Stimulated activated CD8-positive, alpha-beta memory T cell treated with anti-CD3 and anti-CD28 coated beads, Interleukin-15, amount 100 ng/mL, for 4 hours (primary cell): ENCODE data around the gene EFCC1.

Experiments used
- DNase-seq, 2 donors: peaks; one replicate each; pipeline ENCODE4 v3.0.0-alpha.2; 2020; ENCODE audit warnings: low read depth in 2 of 2

The EFCC1 gene

DNA sequence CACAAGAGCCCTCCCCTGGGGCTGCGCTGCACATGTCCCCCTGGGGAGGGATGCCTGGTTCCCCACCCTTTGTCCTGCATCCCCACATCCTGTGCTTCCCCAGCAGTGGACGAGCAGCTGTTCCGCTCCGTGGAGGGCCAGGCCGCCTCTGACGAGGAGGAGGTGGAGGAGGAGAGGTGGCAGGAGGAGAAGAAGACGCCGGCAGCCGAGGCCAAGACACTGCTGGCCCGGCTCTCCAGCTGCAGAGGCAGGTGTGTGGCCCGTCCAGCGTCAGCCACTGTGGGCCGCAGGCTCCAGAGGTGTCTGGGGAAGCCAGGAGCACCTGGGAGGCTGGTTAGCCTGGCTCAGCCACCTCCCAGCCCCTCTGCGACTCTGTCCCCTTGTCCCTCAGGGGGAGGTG is 31.6 kb downstream of the EFCC1 start:
- DNase-seq = no peak

DNA sequence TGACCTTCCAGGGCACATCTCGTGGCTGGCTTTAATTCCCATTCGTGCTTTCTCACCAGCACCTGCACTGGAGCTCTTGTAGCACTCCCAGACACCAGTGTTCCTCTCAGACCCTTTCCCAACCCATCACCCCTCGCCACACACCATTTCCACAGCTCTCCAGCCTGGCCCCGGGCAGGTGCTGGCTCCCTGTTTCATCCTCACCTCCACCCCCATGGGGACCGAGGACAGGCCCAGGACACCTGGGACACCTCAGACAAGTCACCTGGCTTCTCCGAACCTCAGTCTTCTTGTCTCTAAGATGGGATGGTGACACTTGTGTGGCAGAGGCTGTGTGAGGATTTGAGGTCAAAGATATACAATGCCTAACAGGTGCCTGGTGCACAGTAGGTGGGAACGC is 32.0 kb downstream of the EFCC1 start:
- DNase-seq = no peak

DNA sequence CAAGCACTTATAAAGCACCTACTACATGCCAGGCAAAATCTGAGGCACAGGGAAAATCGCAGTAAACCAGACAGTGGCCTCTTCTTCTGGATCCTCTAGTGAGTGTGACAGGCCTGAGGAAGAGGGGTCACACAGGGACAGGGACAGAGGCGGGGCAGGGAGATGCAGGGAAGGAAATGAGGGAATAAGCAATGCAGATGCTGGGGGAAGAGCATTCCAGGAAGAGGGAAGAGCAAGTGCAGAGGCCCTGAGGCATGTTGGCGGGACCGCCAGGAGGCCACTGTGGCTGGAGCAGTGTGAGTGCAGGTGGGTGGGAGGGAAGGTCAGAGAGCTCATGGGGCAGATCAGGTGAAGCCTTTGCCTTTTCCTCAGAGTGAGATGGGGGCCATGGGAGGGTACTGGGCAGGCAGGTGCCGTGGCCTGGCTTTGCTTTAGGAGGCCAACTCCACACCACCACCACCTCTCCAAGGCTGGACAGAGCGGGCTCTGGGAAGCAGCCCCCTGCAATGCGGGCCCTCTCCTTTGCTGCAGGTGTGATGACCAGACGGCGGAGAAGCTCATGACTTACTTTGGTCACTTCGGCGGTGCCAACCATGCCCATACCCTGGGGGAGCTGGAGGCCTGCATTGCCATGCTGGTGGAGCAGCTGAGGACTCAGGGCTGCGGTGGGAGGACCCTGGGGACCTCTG is 32.7 kb downstream of the EFCC1 start:
- DNase-seq = no peak

DNA sequence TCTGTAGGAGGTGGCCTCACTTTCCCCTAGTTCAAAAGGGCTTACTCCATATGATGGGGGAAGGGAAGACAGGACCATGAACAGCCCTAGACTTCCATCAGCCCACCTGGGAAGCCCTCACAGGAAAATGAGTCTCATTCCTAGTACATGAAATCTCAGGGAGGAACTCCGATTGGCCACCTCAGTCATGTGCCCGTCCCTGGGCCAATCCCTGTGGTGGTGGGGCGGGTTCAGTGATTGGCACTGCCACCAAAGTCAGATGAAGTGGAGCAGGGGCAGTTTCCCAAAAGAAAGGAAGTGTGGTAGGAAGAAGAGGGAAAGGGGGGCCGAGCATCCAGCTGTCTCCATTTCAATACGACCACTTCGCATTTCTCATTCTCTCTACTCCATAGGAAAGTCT is 33.5 kb downstream of the EFCC1 start:
- no peak for DNase-seq

DNA sequence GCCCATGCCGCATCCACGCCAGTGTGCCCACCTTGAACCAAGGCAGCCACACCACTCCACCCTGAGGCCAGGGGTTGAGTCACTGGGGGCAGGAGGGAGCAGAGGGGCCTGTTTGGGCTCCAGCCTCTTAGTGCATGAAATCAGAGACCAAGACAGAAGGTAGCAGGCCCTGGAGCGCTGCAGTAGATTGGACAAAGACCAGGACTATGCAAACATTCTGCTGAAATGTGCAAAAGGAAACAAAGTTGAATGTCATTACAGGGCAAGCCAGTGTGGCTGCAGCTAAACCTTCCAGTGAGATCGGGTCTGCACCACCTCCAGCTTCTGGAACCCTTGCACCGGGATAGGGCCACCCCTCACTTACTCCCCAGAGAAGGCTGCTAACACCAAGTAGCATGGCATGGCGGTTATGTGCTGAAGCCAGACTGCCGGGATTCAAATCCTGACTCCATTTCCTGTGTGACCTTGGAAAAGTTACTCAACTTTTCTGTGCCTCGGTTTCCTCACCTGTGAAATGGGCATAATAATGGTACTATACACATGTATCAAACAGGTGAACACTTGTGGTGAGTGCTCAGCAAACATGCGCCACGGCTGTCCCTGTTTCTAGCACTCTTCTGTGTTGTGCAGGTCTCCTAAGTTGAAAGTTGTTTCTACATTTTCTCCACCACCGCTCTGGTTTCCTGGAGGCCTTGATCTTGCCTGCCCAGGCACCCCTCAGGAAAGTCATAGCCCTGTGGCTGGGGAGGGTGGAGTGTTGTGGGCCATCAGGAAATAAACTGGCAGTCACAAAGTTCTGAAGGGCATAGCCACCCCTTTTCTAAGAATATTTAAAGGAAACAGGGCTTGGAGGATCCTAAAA is 34.5 kb downstream of the EFCC1 start:
- no peak for DNase-seq

DNA sequence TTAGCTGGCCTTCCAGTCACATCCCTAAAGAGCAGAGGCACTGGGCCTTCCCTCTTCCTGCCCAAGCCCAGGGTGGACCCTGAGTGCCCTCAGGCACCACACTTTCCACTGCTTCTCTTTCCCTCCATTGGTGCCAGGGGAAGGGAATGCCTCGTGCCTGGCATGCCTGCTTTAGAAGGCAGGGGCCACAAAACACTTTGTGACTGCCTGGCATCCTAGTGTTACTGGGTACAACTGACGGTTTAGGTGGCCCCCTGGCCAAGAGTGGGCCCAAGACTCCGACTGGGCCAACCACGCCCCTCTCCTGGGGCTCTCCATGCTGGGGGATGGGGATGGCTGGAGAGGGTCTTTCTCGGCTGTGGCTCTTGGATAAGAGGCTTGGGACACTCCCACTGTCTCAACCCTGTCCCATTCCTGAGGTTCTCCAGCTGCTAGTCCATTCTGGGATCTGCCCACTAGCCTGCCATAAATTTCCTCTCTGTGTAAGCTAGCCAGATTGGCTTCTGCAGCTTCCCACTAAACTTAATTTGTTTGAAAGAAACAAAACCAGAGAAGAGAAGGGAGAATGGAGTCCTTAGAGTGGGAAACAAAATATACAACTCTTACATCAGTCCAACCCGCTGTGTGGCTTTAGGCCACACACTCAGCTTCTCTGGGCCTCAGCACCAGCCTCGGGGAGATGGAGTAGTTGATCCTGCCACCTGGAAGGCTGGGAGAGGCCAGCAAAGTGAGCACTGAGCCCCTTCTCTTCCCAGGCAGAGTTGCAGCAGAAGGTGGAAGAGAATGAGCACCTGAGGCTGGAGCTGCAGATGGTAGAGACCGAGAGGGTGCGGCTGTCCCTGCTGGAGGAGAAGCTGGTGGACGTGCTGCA is 35.4 kb downstream of the EFCC1 start:
- DNase-seq = no peak

DNA sequence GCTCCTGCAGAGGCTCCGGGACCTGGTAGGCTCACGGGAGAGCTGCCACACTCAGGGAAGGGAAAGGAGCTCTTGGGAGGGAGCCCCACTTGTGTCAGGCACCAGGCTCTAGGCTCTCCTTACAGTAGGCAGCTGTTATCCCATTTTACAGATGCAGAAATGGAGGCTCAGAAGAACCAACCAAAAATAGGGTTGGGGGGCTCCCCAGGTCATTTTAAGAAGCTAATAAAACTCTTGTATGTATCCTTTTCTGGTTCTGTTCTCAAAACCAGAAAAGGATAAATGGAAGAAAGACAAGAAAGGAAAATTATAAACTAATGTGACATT is 36.0 kb downstream of the EFCC1 start:
- no peak for DNase-seq

DNA sequence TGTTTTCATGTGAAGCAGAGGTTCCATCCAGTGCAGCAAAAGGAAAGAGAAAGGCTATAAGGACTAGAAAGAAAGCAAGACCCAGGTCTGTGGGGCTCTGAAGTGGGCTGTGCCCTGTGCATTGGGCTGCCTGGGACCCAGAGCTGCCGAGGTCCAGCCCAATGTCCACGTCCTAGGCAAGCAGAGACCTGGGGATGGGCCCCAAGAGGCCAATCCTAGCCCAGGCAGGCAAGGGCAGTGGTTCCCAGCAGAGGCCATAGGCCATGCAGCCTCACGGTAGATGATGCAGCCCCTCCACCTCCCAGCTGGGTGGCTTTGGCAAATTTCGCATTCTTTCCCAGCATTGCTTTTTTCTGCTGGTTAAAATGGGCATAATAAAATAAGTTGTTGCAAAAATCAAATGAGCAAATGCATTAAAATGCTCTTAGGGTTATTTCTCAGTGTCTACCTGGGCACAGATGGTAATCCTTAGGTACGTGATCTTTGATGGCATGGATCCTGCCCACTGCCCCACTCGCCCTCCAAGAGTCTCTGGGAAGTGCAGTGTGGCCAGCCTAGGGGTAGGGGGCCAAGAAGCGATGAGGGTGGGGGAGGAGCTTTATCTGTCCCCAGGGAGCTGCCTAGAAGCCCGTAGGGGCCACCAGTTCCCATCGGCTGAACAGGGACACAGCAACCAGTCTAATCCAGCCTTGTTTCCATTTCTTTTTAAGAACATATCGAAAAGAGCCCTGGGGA is 37.2 kb downstream of the EFCC1 start:
- DNase-seq = no peak

DNA sequence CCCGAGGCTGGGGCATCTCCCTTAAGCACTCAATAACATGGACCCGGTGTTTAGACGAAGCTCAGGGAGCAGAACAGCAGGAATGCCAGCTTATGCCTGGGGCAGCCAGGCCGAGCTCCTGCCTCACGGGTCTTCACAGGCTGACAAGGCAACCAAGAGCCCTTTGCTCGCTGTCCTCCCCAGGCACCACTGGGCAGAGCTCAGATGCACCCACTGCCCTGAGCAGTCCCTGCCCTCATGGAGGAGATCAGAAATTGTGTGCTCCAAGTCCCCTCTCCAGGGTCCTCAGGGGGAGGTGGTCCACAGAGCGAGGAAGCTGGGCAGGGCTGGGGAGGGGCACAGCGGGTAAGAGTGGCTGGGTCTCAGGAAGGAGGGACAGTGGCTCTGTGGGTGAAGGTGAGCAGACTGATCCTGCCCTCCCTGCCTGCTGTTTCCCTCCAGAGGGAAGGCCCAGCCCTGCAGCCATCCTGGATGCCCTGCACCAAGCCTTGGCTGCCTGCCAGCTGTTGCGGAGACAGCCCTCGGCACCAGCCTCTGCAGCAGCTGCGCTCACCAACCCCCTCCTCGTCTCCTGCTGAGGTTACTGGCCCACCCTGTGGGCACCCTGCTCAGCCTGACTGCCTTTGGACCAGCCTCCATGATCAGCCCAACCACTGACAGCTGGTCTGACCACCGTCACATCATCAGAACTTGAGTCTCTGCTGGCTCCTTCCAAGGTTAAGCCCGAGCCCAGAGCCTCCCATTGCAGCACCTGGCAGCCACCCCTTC is 38.4 kb downstream of the EFCC1 start:
- no peak for DNase-seq

DNA sequence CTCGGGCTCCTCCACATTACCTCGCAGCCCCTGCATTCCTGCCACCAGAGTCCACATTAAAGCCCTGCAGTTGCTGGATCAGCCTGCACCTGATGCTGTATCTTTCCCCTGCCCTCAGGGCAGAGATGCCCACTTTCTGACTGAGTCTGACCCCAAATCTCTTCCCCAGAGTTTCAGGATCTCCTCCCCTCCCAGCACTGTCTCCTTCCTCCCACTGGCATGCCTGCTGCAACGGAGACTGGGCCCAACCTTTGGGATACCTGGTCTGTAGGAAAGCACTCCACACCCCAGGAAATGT is 38.9 kb downstream of the EFCC1 start:
- no peak for DNase-seq

DNA sequence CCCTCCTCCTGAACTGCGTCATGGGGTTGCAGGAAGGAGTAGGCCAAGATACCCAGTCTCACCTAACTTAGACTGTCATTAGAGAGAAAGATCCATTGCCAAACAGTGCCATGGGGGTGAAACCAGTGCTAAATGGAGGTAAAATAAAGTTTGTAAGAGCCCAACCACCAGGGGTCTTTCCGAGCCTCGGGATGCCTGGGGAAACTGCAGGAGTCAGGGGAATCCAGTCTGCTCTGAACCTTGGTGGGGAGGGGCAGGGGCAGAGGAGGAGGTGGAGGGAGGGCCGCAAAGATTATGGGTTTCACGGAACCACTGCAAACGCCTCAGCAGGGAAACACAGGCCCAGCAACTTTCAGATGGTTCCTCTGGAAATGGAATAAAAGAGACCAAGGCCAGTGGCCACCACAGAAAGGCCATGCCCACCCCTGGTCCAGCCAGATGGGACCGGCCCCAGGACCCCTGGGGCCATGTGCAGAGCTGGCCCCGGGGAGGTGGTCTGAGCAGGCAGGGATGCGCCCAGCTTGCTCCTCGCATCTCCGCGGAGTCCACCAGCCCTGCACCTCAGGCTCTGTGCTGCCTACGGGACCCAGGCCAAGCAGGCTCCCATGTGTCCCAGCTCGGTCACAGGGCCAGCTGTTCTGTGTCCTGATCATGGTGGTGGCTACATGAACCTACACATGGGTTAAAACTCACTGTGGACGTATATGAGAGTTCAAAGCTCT is 39.6 kb downstream of the EFCC1 start:
- no peak for DNase-seq

DNA sequence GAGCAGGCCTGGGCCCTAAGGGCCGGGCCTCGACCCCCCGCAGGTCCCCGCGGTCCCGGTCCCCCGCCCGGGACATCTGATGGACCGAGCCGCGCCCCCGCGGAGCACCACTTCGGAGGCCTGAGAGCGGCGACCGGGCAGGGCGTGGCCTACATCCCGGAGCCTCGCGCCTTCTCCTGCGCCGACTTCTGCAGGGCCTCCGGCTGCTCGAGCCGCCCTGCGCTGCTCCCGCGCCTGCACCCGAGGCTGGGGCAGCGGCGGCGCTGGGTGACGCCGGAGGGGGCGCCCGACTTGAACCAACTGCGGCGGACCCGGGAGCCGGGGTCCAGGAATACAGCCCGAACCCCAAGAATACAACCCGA is 44.6 kb downstream of the EFCC1 start:
- DNase-seq = peak in 1 of 2 donors; percentile 23

DNA sequence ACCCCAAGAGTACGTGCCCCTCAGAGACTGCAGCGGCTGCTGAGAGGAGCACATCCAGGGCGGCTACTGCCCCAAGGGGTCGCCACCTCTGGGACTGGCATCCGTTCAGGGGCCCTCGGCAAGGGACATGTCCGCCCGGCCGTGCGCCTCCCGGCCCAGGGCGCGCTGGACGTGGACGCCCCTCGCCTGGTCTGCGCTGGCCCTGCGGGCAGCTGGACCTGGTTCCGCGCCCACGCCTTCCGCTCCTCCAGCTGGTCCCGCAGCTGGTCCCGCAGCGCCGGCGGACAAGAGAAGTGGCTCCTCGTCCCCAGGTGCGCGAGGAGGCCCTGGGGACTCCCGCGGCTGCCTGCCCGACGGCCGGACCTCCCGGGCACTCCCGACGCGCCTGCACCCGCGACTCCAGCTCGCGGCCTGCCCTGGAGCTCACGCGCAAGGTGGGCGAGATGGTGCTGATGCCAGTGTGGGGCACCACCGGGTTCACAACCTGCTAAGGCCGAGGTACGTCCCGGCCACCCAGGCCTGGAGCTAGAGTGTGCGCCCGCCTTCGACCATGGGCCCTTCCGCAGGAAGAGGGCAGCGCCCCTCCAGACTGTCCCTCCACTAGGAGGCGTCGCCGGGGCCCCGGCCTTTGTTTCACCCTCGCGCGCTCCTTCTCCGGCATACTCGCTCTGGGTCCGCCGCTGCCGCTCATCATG is 45.1 kb downstream of the EFCC1 start:
- DNase-seq = peak in 1 of 2 donors; percentile 12

DNA sequence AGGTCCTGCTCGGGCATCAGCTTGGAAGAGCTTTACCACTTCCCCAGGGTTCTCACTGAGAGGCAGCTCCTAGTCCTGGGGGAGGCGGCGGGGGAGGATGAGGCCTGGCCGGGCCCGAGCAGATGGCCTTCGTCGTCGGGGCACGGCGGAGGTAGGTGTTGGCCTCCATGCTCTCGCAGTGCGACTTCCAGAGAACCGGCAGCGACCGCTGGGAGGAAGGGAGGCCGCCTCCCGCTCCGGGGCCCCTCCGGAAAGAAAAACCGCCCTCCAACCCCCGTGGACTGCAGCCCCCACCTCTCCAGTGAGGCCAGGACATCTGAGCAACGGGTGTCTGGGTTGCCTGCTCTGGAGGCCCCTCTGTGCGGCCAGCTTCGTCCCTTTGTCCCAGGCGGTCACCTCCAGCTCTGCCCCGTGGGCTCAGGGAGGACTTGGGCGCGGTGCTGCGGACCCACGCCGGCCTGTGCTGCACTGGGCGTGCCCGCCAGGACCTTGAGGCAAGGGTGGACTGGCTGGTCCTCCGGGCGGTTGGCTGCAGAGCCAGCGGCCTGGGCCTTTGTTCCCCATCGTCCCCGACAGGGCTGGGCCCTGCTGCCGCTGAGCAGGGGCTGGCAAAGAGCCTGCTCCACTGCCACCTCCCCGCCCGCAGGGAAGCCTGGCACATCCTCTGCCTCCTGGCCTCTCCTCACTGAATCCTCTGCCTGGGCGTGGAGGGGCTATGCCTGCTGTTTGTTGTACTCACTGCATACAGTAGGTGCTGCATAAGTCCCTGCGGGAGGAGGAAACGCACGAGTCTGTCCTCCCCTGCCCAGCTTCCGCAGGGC is 45.8 kb downstream of the EFCC1 start:
- DNase-seq = no peak

DNA sequence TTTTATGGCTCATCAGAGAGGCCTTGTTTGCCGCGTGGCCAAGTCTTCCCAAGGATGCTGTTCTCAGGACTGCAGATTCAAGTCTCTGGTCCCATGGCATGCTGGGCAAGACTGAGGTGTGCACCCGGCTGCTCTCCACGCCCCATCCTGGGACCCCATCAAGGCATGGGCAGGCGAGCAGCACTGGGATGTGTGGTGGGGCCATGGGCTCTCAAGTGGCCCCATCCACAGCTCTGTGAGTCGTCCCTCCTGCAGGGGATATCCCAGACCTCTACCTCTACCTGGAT is 46.4 kb downstream of the EFCC1 start:
- no peak for DNase-seq

DNA sequence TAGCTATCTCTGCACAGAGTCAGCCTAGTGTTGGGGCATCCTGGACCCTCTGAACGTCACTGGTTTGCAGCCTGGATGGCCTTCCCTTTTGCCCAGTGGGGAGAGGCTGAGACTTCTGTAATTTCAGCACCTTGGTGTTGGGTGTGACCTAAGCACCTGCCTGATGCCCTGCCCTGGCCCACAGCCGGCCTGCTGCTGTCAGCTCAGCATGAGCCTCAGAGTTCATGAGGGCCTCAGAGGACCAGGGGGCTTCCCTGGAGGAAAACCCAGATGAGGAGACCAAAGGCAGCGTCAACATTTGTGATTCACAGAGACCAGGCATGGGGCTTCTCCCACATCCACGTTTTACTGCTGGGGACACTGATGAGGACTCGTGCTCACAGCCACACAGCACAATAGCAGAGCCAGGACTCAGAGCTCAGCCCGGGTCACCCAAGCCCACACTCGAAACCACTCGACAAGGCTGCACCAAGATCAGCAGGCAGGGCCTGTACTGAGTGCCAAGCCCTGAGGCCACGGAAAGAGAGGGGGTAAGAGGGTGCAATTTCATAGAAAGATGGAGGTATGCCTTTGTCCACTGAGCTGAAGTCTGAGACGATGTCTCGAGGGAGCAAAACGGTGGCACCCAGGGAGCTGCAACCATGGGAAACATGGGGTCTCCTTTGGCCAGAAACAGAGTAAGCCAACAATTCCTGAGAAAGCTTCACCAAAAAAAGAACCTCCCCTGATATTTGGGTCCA is 49.6 kb downstream of the EFCC1 start:
- no peak for DNase-seq

DNA sequence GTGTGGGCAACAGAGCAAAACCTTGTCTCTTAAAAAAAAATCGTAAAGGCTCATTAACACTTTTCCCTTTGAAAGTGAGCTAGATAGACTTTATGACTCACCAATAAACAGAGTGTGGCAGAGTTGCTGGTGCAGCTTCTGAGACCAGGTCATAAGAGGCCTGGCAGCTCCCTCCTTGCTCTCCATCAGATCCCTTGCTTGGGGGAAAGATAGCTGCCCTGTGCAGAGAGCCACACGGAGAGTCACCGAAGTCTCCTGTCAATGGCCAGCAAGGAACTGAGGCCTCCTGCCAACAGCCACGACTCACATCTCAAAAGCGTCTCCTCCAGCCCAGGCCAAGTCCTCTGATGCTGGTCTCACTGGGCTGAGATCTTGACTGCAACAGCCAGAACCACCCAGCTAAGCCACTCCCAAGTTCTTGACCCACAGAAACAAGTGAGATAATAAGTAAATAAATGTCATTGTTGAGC is 50.8 kb downstream of the EFCC1 start:
- no peak for DNase-seq

DNA sequence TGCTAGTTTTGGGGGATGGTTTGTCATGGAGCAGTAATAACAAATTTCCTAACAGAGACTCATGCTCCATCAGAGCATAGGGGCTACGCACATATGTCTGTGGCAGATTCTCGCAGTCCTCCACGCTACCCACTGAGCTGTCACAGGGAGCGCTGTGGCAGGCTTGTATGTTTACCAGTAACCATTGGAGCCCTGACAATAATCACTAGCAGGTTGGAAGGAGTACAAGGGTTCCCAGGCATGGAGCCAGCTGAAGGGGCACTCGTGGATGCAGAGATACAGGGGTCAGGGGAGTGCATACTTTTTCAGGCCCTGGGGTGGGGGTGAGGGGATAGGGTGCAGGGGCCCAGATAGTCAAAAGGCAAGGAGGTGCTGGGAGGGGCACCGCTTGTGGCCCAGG is 51.6 kb downstream of the EFCC1 start:
- DNase-seq = no peak
